ENCODE measurements around the gene EEIG1. TPM values are rescaled to one million over a fixed set of nuclear protein-coding genes. Genes with fewer than 3 reads are reported as not detected.

EEIG1 gene
- total RNA-seq (ENCODE audit: unreplicated experiment): 15.8 TPM
- long read RNA-seq, partial matches to known transcripts: 0 of 1 reads
- long read RNA-seq, other reads (novel, unspliced or antisense): 1 of 1 reads

GRCh38 chr9:127980706-127981558 is at the start of gene EEIG1:
TSS of gene EEIG1 (minus strand) at chr9:127980989. CDS start at chr9:127980137, 852 bp downstream.
- peaks cover 15% of the 10 kb centered on the region for H3K27me3 Mint-ChIP-seq (ENCODE audit: unreplicated experiment)
- peak; percentile 99 for DNase-seq
- H3K36me3 Mint-ChIP-seq (ENCODE audit: unreplicated experiment): no peaks in the 10 kb centered on the region
- TF ChIP-seq CTCF (IDR thresholded peaks at IDR 0.05; ENCODE audit: partially characterized antibody, unreplicated experiment): no peak
- H3K4me3 Mint-ChIP-seq (ENCODE audit: unreplicated experiment): peak within 1 kb of the TSS; percentile 94
- peaks cover 10% of the 10 kb centered on the region for H3K9me3 Mint-ChIP-seq (ENCODE audit: unreplicated experiment)
- H3K4me1 Mint-ChIP-seq (ENCODE audit: low read depth, unreplicated experiment): peaks cover 12% of the 10 kb centered on the region
- peak within 1 kb of the TSS; percentile 95 for H3K27ac Mint-ChIP-seq (ENCODE audit: unreplicated experiment)

- no peak overlapping the region for H3K27ac Mint-ChIP-seq (ENCODE audit: unreplicated experiment)
- no peaks in the 10 kb centered on the region for H3K36me3 Mint-ChIP-seq (ENCODE audit: unreplicated experiment)
These were observed 46.9 kb upstream of the EEIG1 start for GRCh38 chr9:128027705-128028104.

GRCh38 chr9:128026773-128027541 is 46.2 kb upstream of the EEIG1 start:
- TF ChIP-seq CTCF (IDR thresholded peaks at IDR 0.05; ENCODE audit: partially characterized antibody, unreplicated experiment): no peak
- Mint-ChIP-seq H3K27me3 (ENCODE audit: unreplicated experiment) (peaks cover 3% of the 10 kb centered on the region), H3K27ac (ENCODE audit: unreplicated experiment) (no peak overlapping the region), H3K36me3 (ENCODE audit: unreplicated experiment) (no peaks in the 10 kb centered on the region), H3K9me3 (ENCODE audit: unreplicated experiment) (no peaks in the 10 kb centered on the region), H3K4me3 (ENCODE audit: unreplicated experiment) (no peak overlapping the region), H3K4me1 (ENCODE audit: low read depth, unreplicated experiment) (no peaks in the 10 kb centered on the region)
- DNase-seq: no peak

More at GRCh38 chr9:128027705-128028104, 46.9 kb upstream of the EEIG1 start:
- Mint-ChIP-seq H3K27me3 (ENCODE audit: unreplicated experiment) (peaks cover 3% of the 10 kb centered on the region), H3K4me3 (ENCODE audit: unreplicated experiment) (no peak overlapping the region), H3K4me1 (ENCODE audit: low read depth, unreplicated experiment) (no peaks in the 10 kb centered on the region), H3K9me3 (ENCODE audit: unreplicated experiment) (no peaks in the 10 kb centered on the region)
- DNase-seq: no peak
- no peak for TF ChIP-seq CTCF (IDR thresholded peaks at IDR 0.05; ENCODE audit: partially characterized antibody, unreplicated experiment)

- Mint-ChIP-seq H3K27ac (ENCODE audit: unreplicated experiment) (no peak overlapping the region), H3K4me1 (ENCODE audit: low read depth, unreplicated experiment) (no peaks in the 10 kb centered on the region), H3K4me3 (ENCODE audit: unreplicated experiment) (no peak overlapping the region), H3K9me3 (ENCODE audit: unreplicated experiment) (no peaks in the 10 kb centered on the region), H3K27me3 (ENCODE audit: unreplicated experiment) (peaks cover 3% of the 10 kb centered on the region), H3K36me3 (ENCODE audit: unreplicated experiment) (no peaks in the 10 kb centered on the region)
- no peak for TF ChIP-seq CTCF (IDR thresholded peaks at IDR 0.05; ENCODE audit: partially characterized antibody, unreplicated experiment)
- no peak for DNase-seq
These were observed 45.5 kb upstream of the EEIG1 start for GRCh38 chr9:128026255-128026772.
